C4-2B (cell line): ENCODE data around the gene NVL.

Experiments
- ZFX ChIP-seq: fragments of 450-650 bp; IDR thresholded peaks from 2 replicates; pipeline ENCODE4 v1.6.1; 2017
- TF ChIP-seq, protein P1 (sequence below): fragments of 450-650 bp; conservative IDR thresholded peaks from 2 replicates; pipeline ENCODE4 v1.5.1; 2017; ENCODE audit warnings: mild to moderate bottlenecking

DNA sequence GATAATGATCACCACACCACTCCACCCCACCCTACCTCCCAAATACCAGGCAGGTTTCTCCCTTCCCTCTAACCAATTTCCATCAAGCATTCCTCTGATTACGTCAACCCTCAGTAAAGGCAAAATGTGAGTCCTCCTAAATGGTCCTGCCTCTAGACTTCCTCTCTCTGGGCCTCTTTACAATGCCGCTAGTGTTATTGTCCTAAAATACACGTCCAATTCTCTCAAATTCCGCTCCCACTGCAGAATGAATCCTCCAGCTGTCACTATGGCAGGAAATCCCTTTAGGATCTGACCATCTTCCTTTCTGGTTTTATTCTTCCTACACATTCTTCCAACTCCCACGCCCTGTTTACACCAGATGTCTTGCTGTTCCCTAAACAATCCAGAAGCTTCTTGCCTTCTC lies 78.2 kb downstream of the NVL start:
- TF ChIP-seq, protein P1, sequence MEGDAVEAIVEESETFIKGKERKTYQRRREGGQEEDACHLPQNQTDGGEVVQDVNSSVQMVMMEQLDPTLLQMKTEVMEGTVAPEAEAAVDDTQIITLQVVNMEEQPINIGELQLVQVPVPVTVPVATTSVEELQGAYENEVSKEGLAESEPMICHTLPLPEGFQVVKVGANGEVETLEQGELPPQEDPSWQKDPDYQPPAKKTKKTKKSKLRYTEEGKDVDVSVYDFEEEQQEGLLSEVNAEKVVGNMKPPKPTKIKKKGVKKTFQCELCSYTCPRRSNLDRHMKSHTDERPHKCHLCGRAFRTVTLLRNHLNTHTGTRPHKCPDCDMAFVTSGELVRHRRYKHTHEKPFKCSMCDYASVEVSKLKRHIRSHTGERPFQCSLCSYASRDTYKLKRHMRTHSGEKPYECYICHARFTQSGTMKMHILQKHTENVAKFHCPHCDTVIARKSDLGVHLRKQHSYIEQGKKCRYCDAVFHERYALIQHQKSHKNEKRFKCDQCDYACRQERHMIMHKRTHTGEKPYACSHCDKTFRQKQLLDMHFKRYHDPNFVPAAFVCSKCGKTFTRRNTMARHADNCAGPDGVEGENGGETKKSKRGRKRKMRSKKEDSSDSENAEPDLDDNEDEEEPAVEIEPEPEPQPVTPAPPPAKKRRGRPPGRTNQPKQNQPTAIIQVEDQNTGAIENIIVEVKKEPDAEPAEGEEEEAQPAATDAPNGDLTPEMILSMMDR, result no peak
- no peak for TF ChIP-seq ZFX
